Neural progenitor cell (in vitro differentiated cells): ENCODE results near the gene MDM4. TPM values are rescaled to one million over a fixed set of nuclear protein-coding genes. Genes with fewer than 3 reads are reported as not detected.

Experiments used
- DNase-seq: peaks from one replicate; pipeline ENCODE4 v3.0.0-alpha.2; 2016; ENCODE audit warnings: low spot score
- H2AFZ ChIP-seq: fragments of 200-600 bp; sonication (generic); replicated peaks from 2 replicates; pipeline ENCODE4 v1.6.1; 2016; ENCODE audit warnings: antibody characterized with exemption
- H3F3A ChIP-seq: fragments of 200-600 bp; sonication (generic); 2 replicates; pipeline ENCODE4 v1.6.1; 2016; ENCODE audit warnings: antibody characterized with exemption, low read depth
- H3K27ac ChIP-seq: fragments of 200-600 bp; sonication (generic); 2 replicates; pipeline ENCODE4 v1.5.1; 2016; ENCODE audit warnings: mild to moderate bottlenecking
- H3K27me3 ChIP-seq: fragments of 200-600 bp; sonication (generic); 2 replicates; pipeline ENCODE4 v1.6.1; 2016; ENCODE audit warnings: mild to moderate bottlenecking, moderate library complexity
- H3K36me3 ChIP-seq: fragments of 200-600 bp; sonication (generic); 2 replicates; pipeline ENCODE4 v1.5.1; 2016
- H3K4me1 ChIP-seq: fragments of 200-600 bp; sonication (generic); 2 replicates; pipeline ENCODE4 v1.6.1; 2016; ENCODE audit warnings: mixed run types
- H3K4me2 ChIP-seq: fragments of 200-600 bp; sonication (generic); 2 replicates; pipeline ENCODE4 v1.6.1; 2016
- H3K4me3 ChIP-seq: fragments of 200-600 bp; sonication (generic); 2 replicates; pipeline ENCODE4 v1.5.1; 2016
- H3K79me2 ChIP-seq: fragments of 200-600 bp; sonication (generic); 2 replicates; pipeline ENCODE4 v1.6.1; 2016; ENCODE audit warnings: low read depth
- H3K9ac ChIP-seq: fragments of 200-600 bp; sonication (generic); 2 replicates; pipeline ENCODE4 v1.6.1; 2016
- H3K9me3 ChIP-seq: fragments of 200-600 bp; sonication (generic); 2 replicates; pipeline ENCODE4 v1.5.1; 2016; ENCODE audit warnings: low read depth
- H4K20me1 ChIP-seq: fragments of 200-600 bp; sonication (generic); 2 replicates; pipeline ENCODE4 v1.6.1; 2016; ENCODE audit warnings: low read depth
- H3K27ac Mint-ChIP-seq: 3 replicates; pipeline ENCODE4 v1.8.0; 2021; ENCODE audit warnings: mixed read lengths
- H3K27me3 Mint-ChIP-seq: 2 replicates; pipeline ENCODE4 v1.8.0; 2022; ENCODE audit warnings: low read depth, mild to moderate bottlenecking, inconsistent platforms, moderate library complexity, mixed read lengths; ENCODE audit not compliant: insufficient read depth
- H3K36me3 Mint-ChIP-seq: 3 replicates; pipeline ENCODE4 v1.8.0; 2021; ENCODE audit warnings: mixed read lengths
- H3K4me1 Mint-ChIP-seq: 3 replicates; pipeline ENCODE4 v1.8.0; 2021; ENCODE audit warnings: mixed read lengths
- H3K4me3 Mint-ChIP-seq: 3 replicates; pipeline ENCODE4 v1.8.0; 2021; ENCODE audit warnings: mild to moderate bottlenecking, moderate library complexity, mixed read lengths
- H3K9me3 Mint-ChIP-seq: 3 replicates; pipeline ENCODE4 v1.8.0; 2020; ENCODE audit warnings: mixed read lengths
- EZH2 ChIP-seq: fragments of 200-600 bp; sonication (generic); IDR thresholded peaks from 2 replicates; pipeline ENCODE4 v1.6.1; 2017; ENCODE audit warnings: antibody characterized with exemption, mild to moderate bottlenecking, moderate library complexity
- EZH2phosphoT487 ChIP-seq: fragments of 200-600 bp; sonication (generic); IDR thresholded peaks from 2 replicates; pipeline ENCODE4 v1.6.1; 2017; ENCODE audit warnings: antibody characterized with exemption
- total RNA-seq: library from RNA; depleted of rRNA; stranded (reverse); fragments of >200 nt; gene quantifications from 2 replicates; pipeline ENCODE4 v1.2.3, GENCODE V29; 2015; ENCODE audit warnings: low replicate concordance
- TF ChIP-seq, protein P1 (sequence below): fragments of 200-600 bp; sonication (generic); IDR thresholded peaks from 2 replicates; pipeline ENCODE4 v1.5.1; 2017; ENCODE audit warnings: antibody characterized with exemption, mild to moderate bottlenecking

Gene MDM4
- total RNA-seq, 1 donor from 2014 or later = 72.9 TPM

GRCh38 chr1:204472660-204473059 is 43.5 kb upstream of the MDM4 start:
- Histone ChIP-seq H3K9ac (no peak overlapping the region), H4K20me1 (peaks cover 7% of the 10 kb centered on the region), H3K4me2 (no peak overlapping the region), H3K4me3 (no peak overlapping the region), H3K9me3 (no peaks in the 10 kb centered on the region), H3K27ac (no peak overlapping the region), H3K4me1 (peaks cover 6% of the 10 kb centered on the region), H3K27me3 (no peaks in the 10 kb centered on the region), H3F3A (no peaks in the 10 kb centered on the region), H3K36me3 (no peaks in the 10 kb centered on the region), H3K79me2 (peaks cover 50% of the 10 kb centered on the region), H2AFZ (no peak overlapping the region)
- peaks cover 10% of the 10 kb centered on the region for H3K9me3 Mint-ChIP-seq
- no peak for DNase-seq
- no peak overlapping the region for H3K27ac Mint-ChIP-seq
- no peak overlapping the region for H3K4me3 Mint-ChIP-seq
- peaks cover 31% of the 10 kb centered on the region for H3K4me1 Mint-ChIP-seq
- TF ChIP-seq EZH2 = no peak
- TF ChIP-seq EZH2phosphoT487 = no peak
- TF ChIP-seq, protein P1, sequence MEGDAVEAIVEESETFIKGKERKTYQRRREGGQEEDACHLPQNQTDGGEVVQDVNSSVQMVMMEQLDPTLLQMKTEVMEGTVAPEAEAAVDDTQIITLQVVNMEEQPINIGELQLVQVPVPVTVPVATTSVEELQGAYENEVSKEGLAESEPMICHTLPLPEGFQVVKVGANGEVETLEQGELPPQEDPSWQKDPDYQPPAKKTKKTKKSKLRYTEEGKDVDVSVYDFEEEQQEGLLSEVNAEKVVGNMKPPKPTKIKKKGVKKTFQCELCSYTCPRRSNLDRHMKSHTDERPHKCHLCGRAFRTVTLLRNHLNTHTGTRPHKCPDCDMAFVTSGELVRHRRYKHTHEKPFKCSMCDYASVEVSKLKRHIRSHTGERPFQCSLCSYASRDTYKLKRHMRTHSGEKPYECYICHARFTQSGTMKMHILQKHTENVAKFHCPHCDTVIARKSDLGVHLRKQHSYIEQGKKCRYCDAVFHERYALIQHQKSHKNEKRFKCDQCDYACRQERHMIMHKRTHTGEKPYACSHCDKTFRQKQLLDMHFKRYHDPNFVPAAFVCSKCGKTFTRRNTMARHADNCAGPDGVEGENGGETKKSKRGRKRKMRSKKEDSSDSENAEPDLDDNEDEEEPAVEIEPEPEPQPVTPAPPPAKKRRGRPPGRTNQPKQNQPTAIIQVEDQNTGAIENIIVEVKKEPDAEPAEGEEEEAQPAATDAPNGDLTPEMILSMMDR = no peak
- H3K27me3 Mint-ChIP-seq = peaks cover 4% of the 10 kb centered on the region
- H3K36me3 Mint-ChIP-seq = peaks cover 57% of the 10 kb centered on the region

DNA sequence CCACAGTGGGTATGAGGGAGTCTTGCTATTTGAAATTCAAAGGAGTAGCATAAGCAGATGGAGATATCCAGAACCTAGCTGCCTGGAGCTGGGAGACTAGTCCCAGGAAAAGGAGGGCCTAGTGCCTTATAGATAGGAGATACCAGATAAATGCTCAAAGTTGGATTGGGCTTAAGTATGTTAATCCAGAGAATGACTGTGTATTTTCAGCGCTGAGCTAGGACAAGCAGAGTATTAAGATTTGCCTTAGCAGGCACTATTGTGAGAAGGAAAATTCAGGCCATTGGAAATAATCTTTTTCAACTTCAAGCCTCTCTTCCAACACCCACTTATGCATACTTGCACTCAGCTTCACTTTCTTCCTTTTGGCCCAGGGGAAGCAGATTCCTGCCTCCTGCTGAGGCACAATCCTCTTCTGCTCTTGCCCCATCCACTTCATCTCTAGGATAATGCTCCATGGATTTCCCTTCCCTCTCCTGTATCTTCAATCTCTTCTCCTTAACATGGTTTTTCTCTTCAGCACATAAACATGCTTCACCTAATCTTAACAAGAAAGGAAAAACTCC is 42.7 kb upstream of the MDM4 start:
- peaks cover 4% of the 10 kb centered on the region for H3K27me3 Mint-ChIP-seq
- H3K27ac Mint-ChIP-seq = no peak overlapping the region
- H3K27ac ChIP-seq = no peak overlapping the region

GRCh38 chr1:204475656-204476432 is 40.4 kb upstream of the MDM4 start:
- Histone ChIP-seq H3K4me3 (no peak overlapping the region), H2AFZ (no peak overlapping the region), H4K20me1 (peaks cover 30% of the 10 kb centered on the region), H3K4me2 (no peak overlapping the region), H3F3A (peaks cover 5% of the 10 kb centered on the region), H3K79me2 (peaks cover 70% of the 10 kb centered on the region), H3K27me3 (no peaks in the 10 kb centered on the region), H3K4me1 (peaks cover 19% of the 10 kb centered on the region), H3K9me3 (no peaks in the 10 kb centered on the region), H3K9ac (no peak overlapping the region), H3K36me3 (no peaks in the 10 kb centered on the region), H3K27ac (no peak overlapping the region)
- Mint-ChIP-seq H3K4me3 (no peak overlapping the region), H3K27ac (peak overlapping the region; percentile 57), H3K4me1 (peaks cover 46% of the 10 kb centered on the region), H3K36me3 (peaks cover 49% of the 10 kb centered on the region), H3K9me3 (peaks cover 6% of the 10 kb centered on the region), H3K27me3 (peaks cover 5% of the 10 kb centered on the region)
- no peak for DNase-seq
- TF ChIP-seq, protein P1 = no peak
- no peak for TF ChIP-seq EZH2
- TF ChIP-seq EZH2phosphoT487 = no peak

More for the DNA sequence above, 42.7 kb upstream of the MDM4 start:
- Histone ChIP-seq H2AFZ (no peak overlapping the region), H3K36me3 (no peaks in the 10 kb centered on the region), H3K9me3 (no peaks in the 10 kb centered on the region), H3K79me2 (peaks cover 58% of the 10 kb centered on the region), H3K4me2 (no peak overlapping the region), H3K4me3 (no peak overlapping the region), H3F3A (peaks cover under 1% of the 10 kb centered on the region), H3K9ac (no peak overlapping the region), H4K20me1 (peaks cover 15% of the 10 kb centered on the region), H3K27me3 (no peaks in the 10 kb centered on the region), H3K4me1 (peaks cover 11% of the 10 kb centered on the region)
- no peak for DNase-seq
- TF ChIP-seq, protein P1 = no peak
- no peak for TF ChIP-seq EZH2
- no peak for TF ChIP-seq EZH2phosphoT487
- peaks cover 35% of the 10 kb centered on the region for H3K4me1 Mint-ChIP-seq
- no peak overlapping the region for H3K4me3 Mint-ChIP-seq
- peaks cover 10% of the 10 kb centered on the region for H3K9me3 Mint-ChIP-seq
- H3K36me3 Mint-ChIP-seq = peaks cover 53% of the 10 kb centered on the region
